ENCODE results near the gene MPG. TPM values are rescaled to one million over a fixed set of nuclear protein-coding genes. Genes with fewer than 3 reads are reported as not detected.
A peak's percentile ranks its signal among the peaks of the same experiment; 100 is the strongest.

Gene MPG
- total and polyA plus RNA-seq, 2 of the 8 experiments (the other 6 are each of a cell fraction or from before 2014, with no cell fraction given), result 37.6 to 83.7 TPM

- H3K9me3 ChIP-seq (ENCODE audit: insufficient read depth in 2 of 2, low read depth in 1 of 2, low read length in 1 of 2), result no peaks in the 10 kb centered on the region
- H4K8ac ChIP-seq (ENCODE audit: extremely low read depth, insufficient read depth, low read length), result no peak overlapping the region
- no peak overlapping the region for H3K18ac ChIP-seq (ENCODE audit: extremely low read depth, low read length)
- no peak overlapping the region for H3K14ac ChIP-seq (ENCODE audit: insufficient read length)
- POLR2A ChIA-PET (ENCODE audit: partially characterized antibody), result interaction anchor here (0.7 to 1.0 kb wide), 3 partner anchors 14 to 52 kb away, joined by 3 read pairs; partner anchors contain the start of genes POLR3K, RHBDF1 and SNRNP25
- no peak overlapping the region for H3K56ac ChIP-seq (replicated peaks; ENCODE audit: insufficient read length, low read depth, low read length)
- DNase-seq (ENCODE audit: low read depth in 1 of 2, low spot score in 2 of 2) (no peak), FAIRE-seq (no peak)
- no peak overlapping the region for H3K4me3 ChIP-seq (ENCODE audit: extremely low read depth in 1 of 4, insufficient read depth in 2 of 4, low read depth in 3 of 4, low read length in 4 of 4)
- WGBS, 2 experiments (ENCODE audit: extremely low coverage in 1 of 2, insufficient coverage in 1 of 2, insufficient read length in 1 of 2, insufficient replicate concordance in 2 of 2, low coverage in 1 of 2, low lambda C conversion rate in 2 of 2, missing lambda C conversion rate in 1 of 2), result 84% methylated on average over 6 of the region's 6 CpGs; no CpG with 5 or more reads in 1 of the 2 experiments
- H3K36me3 ChIP-seq (ENCODE audit: control insufficient read depth in 2 of 4, insufficient read depth in 4 of 4, low read length in 3 of 4), result peaks cover 0 to 3% (median 0%) of the 10 kb centered on the region in 4 experiments; a peak in 2 of 8 replicates
- H2AFZ ChIP-seq (ENCODE audit: low read length), result no peak overlapping the region
- H3K27me3 ChIP-seq (replicated peaks in 1 of 4; ENCODE audit: control insufficient read depth in 3 of 4, extremely low read depth in 1 of 4, insufficient read depth in 3 of 4, low read length in 3 of 4), result no peaks in the 10 kb centered on the region
- H2BK12ac ChIP-seq (ENCODE audit: low read depth, low read length), result no peak overlapping the region
- no peak overlapping the region for H2BK5ac ChIP-seq (ENCODE audit: low read depth, low read length)
- no peaks in the 10 kb centered on the region for H3K79me1 ChIP-seq (ENCODE audit: low read depth, low read length)
- H3K79me2 ChIP-seq (ENCODE audit: control insufficient read depth in 1 of 2, insufficient read depth in 2 of 2, low read length in 2 of 2), result no peaks in the 10 kb centered on the region
- peak overlapping the region in 1 of 4 experiments; percentile 32; a peak in 1 of 7 replicates for H3K9ac ChIP-seq (replicated peaks in 1 of 4; ENCODE audit: extremely low read depth in 1 of 4, low read depth in 3 of 4, low read length in 3 of 4)
- no peak overlapping the region for H4K5ac ChIP-seq (ENCODE audit: insufficient read length, low read depth, low read length)
- no peak overlapping the region for H4K91ac ChIP-seq (replicated peaks; ENCODE audit: insufficient read length, low read length)
- CTCF ChIA-PET (ENCODE audit: partially characterized antibody), result interaction anchor here (0.7 to 5.8 kb wide), 9 partner anchors 10 to 257 kb away, joined by 3 to 80 read pairs (median 3); partner anchors contain the start of gene HBQ1
- H3K4me1 ChIP-seq (replicated peaks in 1 of 4; ENCODE audit: control insufficient read depth in 3 of 4, insufficient read depth in 4 of 4, low read length in 3 of 4), result peaks cover 0 to 1% (median 0%) of the 10 kb centered on the region in 4 experiments; a peak in 1 of 7 replicates
- H2BK20ac ChIP-seq (ENCODE audit: low read length), result no peak overlapping the region
- H2BK15ac ChIP-seq (ENCODE audit: low read length), result no peak overlapping the region
- peaks cover 0 to 5% of the 10 kb centered on the region in 2 experiments for H4K20me1 ChIP-seq (replicated peaks in 1 of 2; ENCODE audit: control insufficient read depth in 1 of 2, insufficient read depth in 2 of 2, low read length in 2 of 2)
- H2AK5ac ChIP-seq (ENCODE audit: low read depth, low read length), result no peak overlapping the region
- H3K23me2 ChIP-seq (ENCODE audit: low read depth, low read length), result no peaks in the 10 kb centered on the region
- no peak overlapping the region for H3K27ac ChIP-seq (ENCODE audit: low read depth, low read length)
- H3K4ac ChIP-seq (replicated peaks; ENCODE audit: insufficient read length, low read depth, low read length), result no peak overlapping the region
- H3K23ac ChIP-seq (ENCODE audit: insufficient read length), result no peak overlapping the region
- peak; percentile 10 to 43 (median 31); a peak in 3 of 4 replicates for TF ChIP-seq CTCF (IDR thresholded peaks at IDR 0.05; ENCODE audit: control extremely low read depth in 1 of 3, insufficient read depth in 1 of 3, low read depth in 1 of 3, low read length in 3 of 3)
- no peak for TF ChIP-seq KDM4A (IDR thresholded peaks at IDR 0.05; ENCODE audit: low read depth, low read length, severe bottlenecking)
- no peak for TF ChIP-seq POLR2A (IDR thresholded peaks at IDR 0.05; ENCODE audit: control extremely low read depth in 1 of 2, low read depth in 2 of 2, low read length in 2 of 2)
- TF ChIP-seq KDM5A (IDR thresholded peaks at IDR 0.05; ENCODE audit: low read length), result no peak
- H2BK120ac ChIP-seq (replicated peaks; ENCODE audit: low read depth, low read length), result no peak overlapping the region
- no peak overlapping the region for H3K4me2 ChIP-seq (ENCODE audit: insufficient read depth in 1 of 2, low read depth in 2 of 2, low read length in 2 of 2)
These were observed 27.5 kb downstream of the MPG start for GRCh38 chr16:105521-105920.

Data from H1 (cell line).